ENCODE results near the gene CYTH3.

The CYTH3 gene

GRCh38 chr7:6266699-6267098 is 5.7 kb downstream of the CYTH3 start:
- DNase-seq (ENCODE audit: low read depth): no peak
- no peak for TF ChIP-seq CTCF (conservative IDR thresholded peaks at IDR 0.05; ENCODE audit: low read depth, low read length)
- H3K4me3 ChIP-seq (ENCODE audit: low read length): no peak overlapping the region

- no peak overlapping the region for H3K4me3 ChIP-seq (ENCODE audit: low read length)
- TF ChIP-seq CTCF (conservative IDR thresholded peaks at IDR 0.05; ENCODE audit: low read depth, low read length): no peak
- no peak for DNase-seq (ENCODE audit: low read depth)
These were observed 10.2 kb downstream of the CYTH3 start for GRCh38 chr7:6262221-6262620.

- no peak for TF ChIP-seq CTCF (conservative IDR thresholded peaks at IDR 0.05; ENCODE audit: low read depth, low read length)
- DNase-seq (ENCODE audit: low read depth): no peak
- H3K4me3 ChIP-seq (ENCODE audit: low read length): no peak overlapping the region
These were observed 10.7 kb downstream of the CYTH3 start for GRCh38 chr7:6261699-6262098.

GRCh38 chr7:6260291-6261187 is 11.9 kb downstream of the CYTH3 start:
- H3K4me3 ChIP-seq (ENCODE audit: low read length): no peak overlapping the region
- TF ChIP-seq CTCF (conservative IDR thresholded peaks at IDR 0.05; ENCODE audit: low read depth, low read length): no peak
- no peak for DNase-seq (ENCODE audit: low read depth)

GRCh38 chr7:6259257-6259656 is 13.2 kb downstream of the CYTH3 start:
- no peak for TF ChIP-seq CTCF (conservative IDR thresholded peaks at IDR 0.05; ENCODE audit: low read depth, low read length)
- DNase-seq (ENCODE audit: low read depth): no peak
- no peak overlapping the region for H3K4me3 ChIP-seq (ENCODE audit: low read length)

GRCh38 chr7:6258440-6259182 is 13.8 kb downstream of the CYTH3 start:
- no peak for TF ChIP-seq CTCF (conservative IDR thresholded peaks at IDR 0.05; ENCODE audit: low read depth, low read length)
- no peak for DNase-seq (ENCODE audit: low read depth)
- no peak overlapping the region for H3K4me3 ChIP-seq (ENCODE audit: low read length)
